Endothelial cell of umbilical vein (primary cell): ENCODE data around the gene ERAP2. TPM values are rescaled to one million over a fixed set of nuclear protein-coding genes. Genes with fewer than 3 reads are reported as not detected.

Source experiments
- BruUV-seq: library from RNA; stranded (reverse); fragments of 400-500 nt; replicated peaks from 2 replicates; lab custom pipeline; 2021; lab: Mats Ljungman, UMichigan
- CTCF ChIA-PET: fragments of 300-600, 350-600 bp; sonication (Branson Sonifier 250); formaldehyde crosslinking; loops from one replicate; lab custom pipeline; 2021; ENCODE audit warnings: antibody characterized with exemption, inconsistent platforms; lab: Charles Lee
- POLR2A ChIA-PET: fragments of 300-600, 350-600 bp; sonication (Branson Sonifier 250); formaldehyde crosslinking; loops from one replicate; lab custom pipeline; 2021; ENCODE audit warnings: antibody characterized with exemption, inconsistent platforms; lab: Charles Lee
- DNase-seq: peaks from one replicate; pipeline ENCODE4 v3.0.0-alpha.2; 2011; ENCODE audit warnings: low read depth, low spot score
- FAIRE-seq: peaks from 2 replicates; lab custom pipeline; 2011; peaks lifted over from hg19 to GRCh38; lab: Jason Lieb, UNC
- H2AFZ ChIP-seq: 2 replicates; pipeline ENCODE4 v1.6.0; 2012; ENCODE audit warnings: low read depth, low read length, control low read depth, inconsistent platforms
- H3K27ac ChIP-seq: 2 replicates; pipeline ENCODE4 v1.5.1; 2011; ENCODE audit warnings: low read depth, mild to moderate bottlenecking, control low read depth, low read length, moderate library complexity; ENCODE audit not compliant: insufficient read depth
- H3K27me3 ChIP-seq, 2 experiments: 2 replicates each; pipeline versions ENCODE4 v1.6.0 to v1.6.1; 2011; ENCODE audit warnings: low read length in 2 of 2, mixed read lengths in 1 of 2; ENCODE audit not compliant: control insufficient read depth in 2 of 2, insufficient read depth in 2 of 2
- H3K36me3 ChIP-seq, 2 experiments: 2 replicates in 1 of 2; 3 replicates in 1 of 2; pipeline ENCODE4 v1.5.1; 2011; ENCODE audit warnings: low read length in 2 of 2, mild to moderate bottlenecking in 1 of 2, moderate library complexity in 1 of 2; ENCODE audit not compliant: control insufficient read depth in 2 of 2, insufficient read depth in 2 of 2; ENCODE audit errors: extremely low read depth in 1 of 2
- H3K4me1 ChIP-seq: 3 replicates; pipeline ENCODE4 v1.5.1; 2011; ENCODE audit warnings: mild to moderate bottlenecking, low read length; ENCODE audit not compliant: control insufficient read depth, insufficient read depth; ENCODE audit errors: extremely low read depth
- H3K4me2 ChIP-seq: 2 replicates; pipeline ENCODE4 v1.6.1; 2011; ENCODE audit warnings: low read length, control low read depth, mixed read lengths; ENCODE audit not compliant: insufficient read depth
- H3K4me3 ChIP-seq, 3 experiments: fragments of 200-600 bp in 1 of 3; sonication (generic), shearing (Covaris generic) in 1 of 3; replicated peaks in 1 of 3; 2 replicates each; pipeline ENCODE4 v1.5.1; 2011 to 2016; ENCODE audit warnings: control low read depth in 3 of 3, low read length in 3 of 3, mild to moderate bottlenecking in 2 of 3, inconsistent platforms in 1 of 3, low read depth in 1 of 3, moderate library complexity in 1 of 3; ENCODE audit not compliant: insufficient read depth in 1 of 3
- H3K79me2 ChIP-seq: 2 replicates; pipeline ENCODE4 v1.6.0; 2012; ENCODE audit warnings: low read length, inconsistent platforms; ENCODE audit not compliant: control insufficient read depth, insufficient read depth
- H3K9ac ChIP-seq: replicated peaks from 2 replicates; pipeline ENCODE3; 2011; ENCODE audit warnings: low read length, control low read depth; ENCODE audit not compliant: insufficient read depth; ENCODE audit errors: extremely low read depth
- H3K9me1 ChIP-seq: replicated peaks from 3 replicates; pipeline ENCODE4 v1.6.0; 2011; ENCODE audit warnings: mild to moderate bottlenecking, low read length; ENCODE audit not compliant: control insufficient read depth, insufficient read depth; ENCODE audit errors: extremely low read depth
- H3K9me3 ChIP-seq: replicated peaks from 2 replicates; pipeline ENCODE4 v1.5.1; 2012; ENCODE audit warnings: low read length, inconsistent platforms; ENCODE audit not compliant: control insufficient read depth, insufficient read depth
- H4K20me1 ChIP-seq: replicated peaks from 2 replicates; pipeline ENCODE3; 2011; ENCODE audit warnings: mild to moderate bottlenecking, low read length; ENCODE audit not compliant: control insufficient read depth, insufficient read depth; ENCODE audit errors: extremely low read depth
- CTCF ChIP-seq, 2 donors: IDR thresholded peaks; 1 replicate in 1 of 2; 2 replicates in 1 of 2; pipeline ENCODE4 v1.5.1; 2011; ENCODE audit warnings: low read length in 2 of 2, mild to moderate bottlenecking in 2 of 2, moderate library complexity in 2 of 2, control low read depth in 1 of 2, inconsistent platforms in 1 of 2, low read depth in 1 of 2; ENCODE audit not compliant: insufficient read depth in 1 of 2; ENCODE audit errors: extremely low read depth in 1 of 2
- EZH2 ChIP-seq: IDR thresholded peaks from 2 replicates; pipeline ENCODE4 v1.6.1; 2012; ENCODE audit warnings: borderline replicate concordance, low read depth, mild to moderate bottlenecking, moderate library complexity, low read length, inconsistent platforms; ENCODE audit not compliant: severe bottlenecking
- FOS ChIP-seq: IDR thresholded peaks from 2 replicates; pipeline ENCODE4 v1.6.1; 2011; ENCODE audit warnings: mild to moderate bottlenecking, low read length, moderate library complexity, borderline replicate concordance; ENCODE audit not compliant: insufficient read depth
- GATA2 ChIP-seq: IDR thresholded peaks from 2 replicates; pipeline ENCODE4 v1.7.0; 2011; ENCODE audit warnings: low read depth, mild to moderate bottlenecking, moderate library complexity, mixed read lengths, low read length; ENCODE audit not compliant: insufficient read length, insufficient read depth
- JUN ChIP-seq: IDR thresholded peaks from 2 replicates; pipeline ENCODE4 v1.6.1; 2011; ENCODE audit warnings: borderline replicate concordance, low read depth; ENCODE audit not compliant: insufficient read length, insufficient read depth
- MAX ChIP-seq: IDR thresholded peaks from 2 replicates; pipeline ENCODE4 v1.6.1; 2011; ENCODE audit not compliant: insufficient read depth, insufficient read length
- MYC ChIP-seq: IDR thresholded peaks from one replicate; pipeline ENCODE4 v1.6.1; 2011; ENCODE audit warnings: mild to moderate bottlenecking, low read depth, low read length
- POLR2A ChIP-seq: IDR thresholded peaks from 2 replicates; pipeline ENCODE4 v1.6.1; 2012; ENCODE audit warnings: low read depth, mild to moderate bottlenecking, control low read depth, low read length
- POLR2AphosphoS5 ChIP-seq: IDR thresholded peaks from 2 replicates; pipeline ENCODE4 v1.6.1; 2012; ENCODE audit warnings: low read depth, mild to moderate bottlenecking, control low read depth, low read length, moderate library complexity; ENCODE audit not compliant: insufficient read depth
- dilution Hi-C: fragments of 300-500 bp; cut with MboI; formaldehyde crosslinking; loops from one replicate; pipeline ENCODE4 v1.15.0; 2019; ENCODE audit warnings: low sequenced_read_pairs; ENCODE audit not compliant: extremely low pct_ligation_motif_present
- intact Hi-C: fragments of 100-400 bp; cut with micrococcal nuclease; formaldehyde crosslinking; loops from one replicate; pipeline ENCODE4 v1.10.0; 2022
- polyA plus RNA-seq, 4 experiments: library from polyadenylated mRNA; depleted of rRNA in 3 of 4; stranded (reverse) in 3 of 4; unstranded in 1 of 4; fragments of >200 nt; gene quantifications; 2 replicates each; pipeline versions ENCODE4 v1.2.1 to v1.2.3, GENCODE V29; 2011 to 2012; ENCODE audit warnings: missing spikeins in 1 of 4
- total RNA-seq: library from RNA; stranded (reverse); gene quantifications from 2 replicates; pipeline ENCODE4 v1.2.3, GENCODE V29; 2021

Gene ERAP2
- total and polyA plus RNA-seq, 2 donors (not counting 3 experiments of a cell fraction or from before 2014, with no cell fraction given) = 3.1 to 10.0 TPM

GRCh38 chr5:96893342-96893741 lies 17.0 kb downstream of the ERAP2 start:
- Histone ChIP-seq H3K9me1 (no peaks in the 10 kb centered on the region), H3K27me3 (no peaks in the 10 kb centered on the region), H3K4me3 (no peak overlapping the region), H3K9me3 (no peaks in the 10 kb centered on the region), H3K79me2 (no peaks in the 10 kb centered on the region), H3K4me2 (no peak overlapping the region), H3K9ac (no peak overlapping the region), H3K36me3 (peaks cover 0 to 6% of the 10 kb centered on the region in 2 experiments), H3K4me1 (peaks cover 11% of the 10 kb centered on the region), H2AFZ (no peak overlapping the region), H3K27ac (no peak overlapping the region), H4K20me1 (no peaks in the 10 kb centered on the region)
- BruUV-seq = no TSS peak
- intact Hi-C loops = no loop called here
- DNase-seq (peak; percentile 68), FAIRE-seq (peak; percentile 92)
- CTCF ChIA-PET = interaction anchor here (0.7 to 1.4 kb wide), 6 partner anchors 9 to 268 kb away, joined by 3 to 26 read pairs (median 4); partner anchors contain the start of genes ERAP2 and LNPEP
- TF ChIP-seq GATA2 (no peak), FOS (peak; percentile 30), EZH2 (no peak), POLR2A (no peak), POLR2AphosphoS5 (peak; percentile 16), CTCF (IDR thresholded peaks at IDR 0.05; ENCODE audit: extremely low read depth in 1 of 2, insufficient read depth in 1 of 2, low read depth in 1 of 2, low read length in 2 of 2) (no peak), JUN (peak; percentile 48), MAX (peak; percentile 11), MYC (no peak)
- dilution Hi-C loops = no loop called here
- POLR2A ChIA-PET = interaction anchor here (1.4 kb wide), 1 partner anchor 17 kb away, joined by 6 read pairs; the partner anchor contains the start of gene ERAP2
